HG02642 (cell line): ENCODE data around the gene CTSD.

Experiments
- ATAC-seq: cut with Tn5 transposase; IDR thresholded peaks from one replicate; pipeline ENCODE4 v1.9.1; 2021; ENCODE audit warnings: mild to moderate bottlenecking; ENCODE audit not compliant: unreplicated experiment, poor library complexity

The CTSD gene

DNA sequence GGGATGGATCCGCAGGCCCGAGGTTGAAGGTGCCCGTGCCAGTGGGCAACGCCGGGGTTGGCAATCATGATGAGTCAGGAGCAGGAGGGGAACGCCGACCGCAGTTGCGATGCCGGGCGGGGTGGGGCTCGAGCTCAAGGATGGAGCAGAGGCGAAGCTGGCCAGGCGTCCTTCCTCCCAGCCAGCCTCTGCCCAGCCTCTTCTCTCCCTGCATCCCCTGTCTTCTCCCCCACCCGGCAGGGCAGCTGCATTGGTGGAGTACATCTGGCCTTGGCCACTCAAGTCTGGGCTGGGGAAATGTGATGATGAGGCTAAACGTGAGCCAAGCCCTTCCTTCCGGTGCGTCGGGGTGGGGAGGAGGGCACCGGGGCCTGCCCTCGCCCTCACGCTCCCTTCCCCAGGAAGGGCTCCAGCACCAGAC, 17.2 kb downstream of the CTSD start:
- ATAC-seq, result no peak

GRCh38 chr11:1745701-1746320, 17.9 kb downstream of the CTSD start:
- ATAC-seq, result no peak

DNA sequence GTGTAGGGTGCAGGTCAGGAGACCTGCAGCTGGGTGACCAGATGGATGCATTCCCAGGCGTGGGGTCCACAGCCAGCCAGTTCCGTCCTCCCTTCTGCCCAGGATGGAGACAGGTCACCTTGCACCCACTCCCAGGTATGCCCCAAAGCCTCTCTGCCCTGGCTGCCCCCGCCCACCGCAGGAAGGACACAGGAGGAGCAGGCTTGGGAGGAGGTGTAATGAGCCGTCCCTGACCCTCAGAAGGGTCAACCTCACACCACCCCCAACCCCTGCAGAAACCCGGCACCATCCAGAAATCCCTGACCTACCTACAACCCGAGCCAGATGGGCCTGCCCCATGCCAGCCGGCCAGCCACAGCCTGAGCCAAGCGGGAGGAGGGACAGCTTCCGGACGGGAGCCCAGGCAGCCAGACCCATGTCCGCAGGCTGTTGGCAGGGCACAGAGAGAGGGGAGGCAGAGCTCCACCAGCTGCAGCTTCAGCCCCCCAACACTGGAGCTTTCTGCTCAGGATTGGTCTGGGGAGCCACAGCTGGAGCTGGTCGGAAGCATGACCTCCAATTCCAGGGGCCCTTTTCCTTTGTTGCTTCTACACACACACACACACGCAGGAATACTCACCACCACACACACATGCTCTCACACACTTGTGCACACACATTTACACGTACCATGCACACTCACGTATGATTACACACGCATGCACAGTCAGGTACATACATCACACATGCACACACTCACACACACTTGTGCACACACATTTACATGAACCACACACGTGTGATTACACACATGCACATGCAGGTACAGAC, 18.6 kb downstream of the CTSD start:
- ATAC-seq, result no peak

DNA sequence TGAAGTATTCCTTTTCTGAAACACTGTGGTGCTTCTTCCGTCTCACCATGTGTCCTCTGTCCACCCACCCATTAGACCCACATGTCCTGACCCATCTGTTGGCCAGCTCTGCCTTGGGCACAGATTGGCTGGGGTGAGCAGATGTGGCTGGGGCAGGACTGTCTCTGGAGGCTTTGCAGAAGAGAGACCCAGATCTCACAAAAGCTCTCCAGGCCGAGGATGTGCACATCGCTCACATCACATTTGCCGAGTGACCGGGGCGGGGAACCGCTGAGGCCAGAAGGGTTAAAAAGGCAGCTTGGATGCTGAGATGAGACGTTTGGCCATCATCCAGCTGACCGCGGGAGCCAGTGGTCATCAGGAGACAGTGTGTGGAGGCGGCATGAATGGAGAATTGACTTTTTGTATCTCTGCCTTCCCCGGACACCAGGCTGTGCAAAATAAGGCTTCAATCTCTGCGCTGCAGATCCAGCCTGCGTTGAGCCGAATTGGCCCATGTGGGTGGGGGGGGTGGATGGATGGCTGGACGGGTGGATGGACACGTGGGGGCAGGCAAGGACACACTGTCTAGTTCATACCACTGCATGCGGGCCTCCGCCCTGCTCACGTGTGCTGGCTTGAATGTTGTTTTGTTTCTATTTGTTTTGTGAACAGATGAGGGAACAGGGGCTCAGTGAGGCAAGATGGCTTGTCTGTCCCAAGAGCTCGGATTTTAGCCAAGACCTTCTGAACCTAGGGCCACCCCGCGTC, 19.4 kb downstream of the CTSD start:
- no peak for ATAC-seq

DNA sequence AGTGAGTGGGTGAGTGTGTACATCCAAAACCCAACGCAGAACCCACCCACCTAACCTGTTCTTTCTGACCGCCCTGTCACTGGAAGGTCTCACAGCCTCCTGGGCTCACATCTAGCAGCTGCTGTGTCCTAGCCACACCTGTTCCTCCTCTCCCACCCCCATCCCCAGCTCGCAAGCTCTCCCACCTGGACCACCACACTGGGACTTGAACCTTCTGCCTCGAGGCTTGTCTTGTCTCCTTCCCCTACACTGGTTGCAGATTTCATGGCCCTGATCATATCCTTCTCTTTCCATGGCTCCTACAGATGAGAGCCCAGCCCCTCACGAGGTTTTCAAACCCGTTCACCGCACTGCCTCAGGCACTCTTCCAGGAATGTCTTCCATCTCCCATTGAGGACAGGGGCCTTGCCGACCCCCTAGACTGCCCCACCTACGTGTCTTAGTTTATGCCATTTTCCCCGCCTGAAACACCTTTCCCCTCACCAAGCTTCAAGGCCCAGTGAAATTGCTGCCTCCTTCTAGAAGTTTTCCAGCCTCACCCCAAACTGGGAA, 20.1 kb downstream of the CTSD start:
- no peak for ATAC-seq

- ATAC-seq, result no peak
Observed at GRCh38 chr11:1742869-1743584, 20.7 kb downstream of the CTSD start.

DNA sequence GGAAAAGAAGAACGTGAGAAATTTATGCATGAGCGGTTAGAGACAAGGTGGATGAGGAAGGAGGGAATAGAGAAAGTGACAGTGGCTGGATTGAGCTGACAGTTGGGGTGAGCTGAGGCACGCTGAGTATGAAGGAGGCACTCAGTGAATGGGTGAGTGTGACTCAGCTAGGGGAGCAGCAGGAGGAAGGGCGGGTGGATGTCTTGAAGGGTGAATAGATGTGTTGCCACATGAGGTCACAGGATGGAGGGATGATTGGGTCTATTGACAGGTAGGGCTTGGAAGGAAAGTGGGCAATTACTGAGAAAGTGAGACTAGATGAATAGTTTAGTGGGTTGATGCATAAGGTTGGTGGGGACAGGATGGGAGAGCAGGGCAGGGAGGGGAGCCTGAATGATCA, 21.4 kb downstream of the CTSD start:
- no peak for ATAC-seq

GRCh38 chr11:1741741-1742140, 22.0 kb downstream of the CTSD start:
- no peak for ATAC-seq

DNA sequence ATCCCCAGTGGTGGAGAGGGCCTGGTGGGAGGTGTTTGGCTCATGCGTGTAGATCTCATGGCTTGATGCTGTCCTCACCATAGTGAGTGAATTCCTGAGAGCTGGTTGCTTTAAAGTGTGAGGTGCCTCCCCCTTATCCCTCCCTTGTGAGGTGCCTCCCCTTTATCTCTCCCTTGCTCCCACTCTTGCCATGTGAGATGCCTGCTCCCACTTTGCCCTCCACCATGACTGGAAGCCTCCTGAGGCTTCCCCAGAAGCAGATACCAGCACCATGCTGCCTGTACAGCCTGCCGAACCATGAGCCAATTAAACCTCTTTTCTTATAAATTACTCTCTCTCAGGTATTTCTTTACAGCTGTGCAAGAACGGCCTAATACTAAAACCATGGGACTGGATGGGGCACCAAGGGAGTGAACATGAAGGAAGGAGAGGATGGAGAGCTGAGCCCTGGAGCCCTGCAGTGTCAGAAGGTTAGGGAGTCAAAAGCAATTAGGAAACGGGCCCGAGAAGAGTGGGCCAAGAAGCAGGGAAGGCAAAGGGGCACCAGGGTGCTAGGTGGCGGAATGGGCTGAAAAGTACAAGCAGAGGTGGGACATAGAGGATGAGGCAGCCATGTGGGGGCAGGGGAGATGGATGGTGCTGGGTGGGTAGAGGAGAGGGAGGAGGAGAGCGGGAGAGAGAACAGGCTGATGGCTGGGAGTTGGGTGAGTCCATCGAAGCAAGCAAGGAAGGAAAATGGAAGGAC, 22.8 kb downstream of the CTSD start:
- no peak for ATAC-seq

DNA sequence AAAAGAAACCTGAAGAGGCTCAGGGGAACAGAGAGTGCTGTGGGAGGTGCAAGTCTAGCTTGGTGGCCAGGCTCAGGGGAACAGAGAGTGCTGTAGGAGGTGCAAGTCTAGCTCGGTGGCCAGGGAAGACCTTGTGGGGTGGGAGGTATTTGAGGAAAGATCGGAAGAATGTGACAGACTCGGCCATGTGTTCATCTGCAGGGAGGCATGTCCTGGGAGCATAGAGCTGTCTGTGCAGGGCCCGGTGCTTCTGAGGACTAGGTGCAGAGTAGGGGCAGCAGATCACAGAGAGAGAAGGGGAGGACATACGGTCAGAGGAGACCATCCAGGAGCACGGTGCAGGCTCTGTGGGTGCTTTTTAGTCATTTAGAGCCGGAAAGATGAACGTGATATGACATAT, 24.2 kb downstream of the CTSD start:
- no peak for ATAC-seq

GRCh38 chr11:1738380-1738779, 25.3 kb downstream of the CTSD start:
- ATAC-seq, result no peak

- no peak for ATAC-seq
Observed at GRCh38 chr11:1737080-1737757, 26.5 kb downstream of the CTSD start.

- no peak for ATAC-seq
Observed at GRCh38 chr11:1736447-1736992, 27.2 kb downstream of the CTSD start.

GRCh38 chr11:1735271-1735670, 28.5 kb downstream of the CTSD start:
- no peak for ATAC-seq

- ATAC-seq, result no peak
Observed at GRCh38 chr11:1734641-1735081, 29.1 kb downstream of the CTSD start.

DNA sequence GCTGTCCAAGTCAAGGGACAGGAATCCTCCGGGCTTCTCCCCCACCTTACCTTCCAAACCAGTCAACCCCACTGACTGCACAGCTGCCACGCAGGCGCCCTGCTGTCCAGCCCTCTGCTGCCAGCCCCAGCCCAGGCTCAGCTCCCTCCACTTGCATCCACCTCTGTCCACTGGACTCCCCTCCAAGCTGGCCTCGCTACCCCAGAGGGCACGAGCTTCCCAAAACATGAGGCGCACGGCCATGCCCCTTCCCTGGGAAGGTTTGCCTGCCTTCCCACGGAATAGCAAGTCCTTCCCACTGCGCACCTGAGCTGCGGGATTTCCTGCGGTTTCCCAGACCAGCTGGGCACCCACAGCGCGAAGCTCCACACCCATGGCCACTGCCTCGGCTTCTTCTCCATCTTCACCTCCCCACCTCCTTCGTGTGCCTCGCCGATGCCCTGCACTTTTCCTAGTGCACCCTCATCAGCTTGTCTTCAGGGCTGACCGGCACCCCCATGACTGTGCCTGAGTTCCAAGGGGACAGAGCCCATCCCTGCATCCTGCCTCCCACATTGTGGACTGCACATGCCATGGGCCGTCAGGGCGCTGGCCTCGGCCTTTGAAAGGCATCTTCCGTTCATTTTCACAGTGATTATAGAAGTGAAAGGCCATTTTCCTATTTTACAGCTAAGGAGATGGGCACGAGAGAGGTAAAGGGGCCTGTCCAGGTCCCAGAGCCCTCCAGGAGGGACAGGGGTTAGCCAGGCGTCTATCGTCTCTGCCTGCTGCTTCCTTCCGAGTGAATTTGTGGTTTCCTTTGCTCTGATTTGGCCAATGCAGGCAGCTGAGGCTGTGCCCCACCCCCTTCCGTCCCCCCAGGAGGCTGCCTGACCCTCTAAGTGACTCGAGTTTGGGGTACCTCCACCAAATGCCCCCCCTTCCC, 29.7 kb downstream of the CTSD start:
- ATAC-seq, result no peak

DNA sequence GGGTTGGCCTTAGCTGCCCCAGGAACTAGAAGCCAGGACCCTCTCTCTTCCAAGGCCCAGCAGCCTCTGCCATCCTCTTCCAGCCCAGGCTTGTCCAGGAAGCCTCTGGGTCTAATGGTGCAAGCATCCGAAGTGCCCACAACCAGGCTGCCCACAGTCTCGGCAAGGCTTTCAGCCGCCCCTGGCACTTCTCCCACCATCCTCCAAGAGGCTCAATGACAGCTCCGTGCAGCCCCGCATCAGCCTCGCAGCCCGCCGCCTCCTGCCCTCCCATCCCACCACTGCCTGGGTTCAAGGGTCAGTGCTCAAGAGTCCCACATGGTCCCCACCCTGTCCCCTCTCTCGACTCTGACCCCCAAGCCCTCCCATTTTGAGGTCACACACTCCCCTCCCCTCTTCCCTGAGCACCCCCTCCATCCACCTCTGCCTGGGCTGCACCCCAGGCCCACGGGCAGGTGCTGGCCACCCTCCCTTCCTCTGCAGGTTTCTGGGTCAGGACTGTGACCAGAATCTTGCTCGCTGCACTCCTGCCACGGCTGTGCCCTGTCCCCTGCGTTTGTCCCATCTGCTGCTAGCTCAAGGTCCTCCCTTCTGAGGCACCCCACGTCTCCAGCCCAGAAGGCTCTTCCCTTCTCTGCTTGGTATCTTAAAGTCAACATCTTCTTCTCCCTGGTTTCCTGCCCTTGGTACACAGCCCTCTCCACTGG, 30.6 kb downstream of the CTSD start:
- ATAC-seq, result no peak
